DOHH2 (cell line): ENCODE results near the gene PIGR.

Experiments used
- H3F3A ChIP-seq: fragments of 200-600 bp; sonication (generic), shearing (Covaris generic); 2 replicates; pipeline ENCODE4 v1.6.0; 2016; ENCODE audit warnings: antibody characterized with exemption, mild to moderate bottlenecking; ENCODE audit not compliant: control insufficient read depth, insufficient read depth
- H3K27ac ChIP-seq: fragments of 200-600 bp; sonication (generic); 2 replicates; pipeline ENCODE4 v1.5.1; 2014; ENCODE audit warnings: low read depth, mild to moderate bottlenecking, low read length, moderate library complexity
- H3K27me3 ChIP-seq: fragments of 200-600 bp; sonication (generic); 2 replicates; pipeline ENCODE4 v1.6.1; 2014; ENCODE audit warnings: mild to moderate bottlenecking, low read length, mixed read lengths; ENCODE audit not compliant: control insufficient read depth
- H3K36me3 ChIP-seq: fragments of 200-600 bp; sonication (generic); 2 replicates; pipeline ENCODE4 v1.6.1; 2014; ENCODE audit warnings: mild to moderate bottlenecking, low read length, moderate library complexity, mixed read lengths; ENCODE audit not compliant: control insufficient read depth
- H3K4me1 ChIP-seq: fragments of 200-600 bp; sonication (generic); 2 replicates; pipeline ENCODE4 v1.6.1; 2014; ENCODE audit warnings: mild to moderate bottlenecking, low read length, mixed read lengths; ENCODE audit not compliant: control insufficient read depth
- H3K4me2 ChIP-seq: fragments of 200-600 bp; sonication (generic); 2 replicates; pipeline ENCODE4 v1.6.0; 2014; ENCODE audit warnings: mild to moderate bottlenecking, low read length, moderate library complexity
- H3K4me3 ChIP-seq: fragments of 200-600 bp; sonication (generic); 2 replicates; pipeline ENCODE4 v1.5.1; 2014; ENCODE audit warnings: mild to moderate bottlenecking, low read length, mixed read lengths
- H3K79me2 ChIP-seq: fragments of 200-600 bp; sonication (generic); 2 replicates; pipeline ENCODE4 v1.6.1; 2014; ENCODE audit warnings: mild to moderate bottlenecking, low read length, mixed read lengths; ENCODE audit not compliant: control insufficient read depth
- H3K9me2 ChIP-seq: fragments of 200-600 bp; sonication (generic); replicated peaks from 2 replicates; pipeline ENCODE4 v1.6.1; 2014; ENCODE audit warnings: mild to moderate bottlenecking, low read length, mixed read lengths; ENCODE audit not compliant: control insufficient read depth
- H3K9me3 ChIP-seq: fragments of 200-600 bp; sonication (generic); 2 replicates; pipeline ENCODE4 v1.6.1; 2014; ENCODE audit warnings: antibody characterized with exemption, low read length, mixed read lengths; ENCODE audit not compliant: control insufficient read depth, insufficient read depth
- H4K20me1 ChIP-seq: fragments of 200-600 bp; sonication (generic); 2 replicates; pipeline ENCODE4 v1.6.0; 2014; ENCODE audit warnings: low read depth, mild to moderate bottlenecking, antibody characterized with exemption, low read length, moderate library complexity; ENCODE audit not compliant: control insufficient read depth, insufficient read depth
- CTCF ChIP-seq: fragments of 200-600 bp; sonication (generic); IDR thresholded peaks from one replicate; pipeline ENCODE4 v1.5.1; 2014; ENCODE audit warnings: antibody characterized with exemption, mild to moderate bottlenecking, low read depth, low read length; ENCODE audit not compliant: poor library complexity, severe bottlenecking
- EZH2phosphoT487 ChIP-seq: fragments of 200-600 bp; sonication (generic); IDR thresholded peaks from 2 replicates; pipeline ENCODE4 v1.6.1; 2017; ENCODE audit warnings: borderline replicate concordance, mild to moderate bottlenecking, antibody characterized with exemption, low read length, moderate library complexity, mixed read lengths

Gene PIGR

GRCh38 chr1:206946261-206946660 lies at the start of gene PIGR:
TSS of gene PIGR (minus strand) at chr1:206946466. CDS start at chr1:206940531, 5,935 bp downstream.
- Histone ChIP-seq H3K36me3 (no peaks in the 10 kb centered on the region), H3K4me3 (no peak within 1 kb of the TSS), H3K27me3 (peaks cover 28% of the 10 kb centered on the region), H3K4me2 (no peak within 1 kb of the TSS), H3K9me2 (no peaks in the 10 kb centered on the region), H3F3A (no peaks in the 10 kb centered on the region), H3K79me2 (no peaks in the 10 kb centered on the region), H3K27ac (no peak within 1 kb of the TSS), H3K4me1 (no peaks in the 10 kb centered on the region), H3K9me3 (no peaks in the 10 kb centered on the region; the same call in 1 of the 2 replicates), H4K20me1 (no peaks in the 10 kb centered on the region)
- no peak for TF ChIP-seq EZH2phosphoT487
- no peak for TF ChIP-seq CTCF

- no peaks in the 10 kb centered on the region for H4K20me1 ChIP-seq
- H3K4me3 ChIP-seq = no peak overlapping the region
- no peak overlapping the region for H3K4me2 ChIP-seq
- TF ChIP-seq EZH2phosphoT487 = no peak
- no peak for TF ChIP-seq CTCF
- peaks cover 13% of the 10 kb centered on the region for H3K27me3 ChIP-seq
- no peaks in the 10 kb centered on the region for H3K36me3 ChIP-seq
- no peaks in the 10 kb centered on the region for H3K9me3 ChIP-seq
- no peak overlapping the region for H3K27ac ChIP-seq
- H3K4me1 ChIP-seq = no peaks in the 10 kb centered on the region
- no peaks in the 10 kb centered on the region for H3K79me2 ChIP-seq
- no peaks in the 10 kb centered on the region for H3F3A ChIP-seq
- H3K9me2 ChIP-seq = no peaks in the 10 kb centered on the region
Observed at GRCh38 chr1:206992790-206993189, 46.5 kb upstream of the PIGR start.

- no peaks in the 10 kb centered on the region for H3K36me3 ChIP-seq
- no peaks in the 10 kb centered on the region for H3K9me3 ChIP-seq
- H3K27me3 ChIP-seq = peaks cover 19% of the 10 kb centered on the region
- H4K20me1 ChIP-seq = no peaks in the 10 kb centered on the region
- no peaks in the 10 kb centered on the region for H3F3A ChIP-seq
- H3K27ac ChIP-seq = no peak overlapping the region
- TF ChIP-seq EZH2phosphoT487 = no peak
- H3K4me3 ChIP-seq = no peak overlapping the region
- no peak overlapping the region for H3K4me2 ChIP-seq
- no peaks in the 10 kb centered on the region for H3K4me1 ChIP-seq
- H3K9me2 ChIP-seq = no peaks in the 10 kb centered on the region
- no peaks in the 10 kb centered on the region for H3K79me2 ChIP-seq
Observed at GRCh38 chr1:206987873-206988272, 41.6 kb upstream of the PIGR start.

GRCh38 chr1:206986885-206987284 lies 40.6 kb upstream of the PIGR start:
- H3K79me2 ChIP-seq = no peaks in the 10 kb centered on the region
- no peak overlapping the region for H3K4me2 ChIP-seq
- H4K20me1 ChIP-seq = no peaks in the 10 kb centered on the region
- no peak overlapping the region for H3K4me3 ChIP-seq
- peaks cover 20% of the 10 kb centered on the region for H3K27me3 ChIP-seq
- no peaks in the 10 kb centered on the region for H3F3A ChIP-seq
- no peaks in the 10 kb centered on the region for H3K36me3 ChIP-seq
- H3K9me3 ChIP-seq = no peaks in the 10 kb centered on the region
- no peaks in the 10 kb centered on the region for H3K9me2 ChIP-seq
- no peak for TF ChIP-seq EZH2phosphoT487
- no peak for TF ChIP-seq CTCF
- H3K4me1 ChIP-seq = no peaks in the 10 kb centered on the region
- H3K27ac ChIP-seq = no peak overlapping the region
